GM18873 (cell line): Measurements from ENCODE around the gene DMBX1.

Source experiments
- ATAC-seq: cut with Tn5 transposase; IDR thresholded peaks from one replicate; pipeline ENCODE4 v1.9.1; 2021; ENCODE audit warnings: mild to moderate bottlenecking, moderate library complexity, moderate number of reproducible peaks; ENCODE audit not compliant: unreplicated experiment, low FRiP score

DMBX1 gene

DNA sequence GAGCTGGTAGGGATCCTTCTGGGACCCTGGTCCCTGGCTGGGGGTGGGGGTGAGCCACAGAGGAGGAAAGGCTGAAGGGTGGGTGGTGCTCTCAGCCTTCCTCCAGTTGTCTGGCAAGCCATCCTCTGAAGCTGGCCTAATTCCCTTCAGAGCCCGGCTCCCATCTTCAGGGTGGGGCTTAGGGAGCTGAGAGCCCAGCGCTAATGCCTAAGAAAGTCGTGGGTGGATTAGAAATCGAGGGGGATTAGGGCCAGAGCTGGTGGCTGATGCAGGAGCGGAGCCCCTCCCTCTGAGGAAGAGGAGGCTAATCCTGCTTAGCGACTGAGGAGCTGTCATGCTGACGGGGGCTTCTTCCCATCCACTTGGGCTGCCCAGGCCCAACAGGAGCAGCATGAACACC is 30.8 kb upstream of the DMBX1 start:
- no peak for ATAC-seq

DNA sequence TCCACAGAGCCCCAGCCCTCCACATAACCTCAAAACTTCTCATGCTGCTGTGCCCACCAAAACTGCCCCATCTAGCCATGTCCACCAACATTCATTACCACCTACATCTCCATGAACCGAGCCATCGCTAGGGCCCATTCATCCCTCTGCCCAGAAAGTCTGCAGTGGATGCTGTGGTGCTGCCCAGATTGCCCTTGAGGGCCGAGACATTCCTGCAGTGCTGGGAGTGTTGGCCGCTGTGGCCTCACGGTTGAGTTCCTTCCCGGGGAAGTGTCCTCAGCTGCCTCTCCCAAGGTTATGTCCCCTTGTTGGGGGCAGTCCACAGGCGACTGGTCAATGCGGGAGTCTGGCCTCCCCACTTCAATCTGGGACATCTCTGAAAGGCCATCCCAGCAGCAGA is 30.3 kb upstream of the DMBX1 start:
- ATAC-seq = no peak

DNA sequence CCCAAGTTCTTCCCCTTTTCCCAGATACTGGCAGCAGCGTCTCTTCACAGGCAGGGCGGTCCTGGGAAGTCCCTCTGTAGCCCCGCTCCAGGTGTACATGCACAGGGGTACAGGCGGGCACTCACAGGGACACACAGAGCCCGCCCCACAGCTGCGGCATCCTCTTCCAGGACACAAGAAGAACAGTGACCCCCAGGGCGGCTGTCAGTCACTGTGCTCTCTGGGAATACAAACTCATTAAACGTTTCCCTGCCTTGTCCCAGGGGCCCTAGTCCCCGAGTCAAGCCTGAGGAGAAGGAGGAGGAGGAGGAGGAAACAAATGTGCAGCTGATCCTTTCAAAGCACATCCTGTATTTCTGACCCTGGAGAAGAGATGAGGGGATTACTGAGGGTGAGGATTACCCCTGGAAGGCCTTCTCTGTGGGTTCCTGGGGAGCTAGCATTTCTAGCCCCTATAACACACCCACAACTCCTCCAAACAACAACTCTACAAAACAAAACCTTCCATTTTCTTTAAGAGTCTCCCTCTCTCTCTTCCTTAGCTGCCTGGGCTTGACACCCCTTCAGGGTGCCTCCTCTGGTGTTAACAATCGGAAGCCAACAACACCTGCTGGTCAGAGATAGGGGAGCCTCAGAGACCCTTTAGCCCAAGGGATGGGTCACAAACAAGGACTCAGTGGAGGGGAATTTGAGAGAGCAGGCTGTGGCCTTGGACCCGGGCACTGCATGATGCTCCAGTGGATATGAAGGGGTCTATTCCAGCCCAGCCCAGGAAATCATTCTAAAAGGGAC is 28.4 kb upstream of the DMBX1 start:
- no peak for ATAC-seq

GRCh38 chr1:46461809-46462448 is 27.7 kb upstream of the DMBX1 start:
- ATAC-seq = no peak

GRCh38 chr1:46464013-46464548 is 25.6 kb upstream of the DMBX1 start:
- ATAC-seq = no peak

- no peak for ATAC-seq
Observed at GRCh38 chr1:46464915-46465314, 24.7 kb upstream of the DMBX1 start.

DNA sequence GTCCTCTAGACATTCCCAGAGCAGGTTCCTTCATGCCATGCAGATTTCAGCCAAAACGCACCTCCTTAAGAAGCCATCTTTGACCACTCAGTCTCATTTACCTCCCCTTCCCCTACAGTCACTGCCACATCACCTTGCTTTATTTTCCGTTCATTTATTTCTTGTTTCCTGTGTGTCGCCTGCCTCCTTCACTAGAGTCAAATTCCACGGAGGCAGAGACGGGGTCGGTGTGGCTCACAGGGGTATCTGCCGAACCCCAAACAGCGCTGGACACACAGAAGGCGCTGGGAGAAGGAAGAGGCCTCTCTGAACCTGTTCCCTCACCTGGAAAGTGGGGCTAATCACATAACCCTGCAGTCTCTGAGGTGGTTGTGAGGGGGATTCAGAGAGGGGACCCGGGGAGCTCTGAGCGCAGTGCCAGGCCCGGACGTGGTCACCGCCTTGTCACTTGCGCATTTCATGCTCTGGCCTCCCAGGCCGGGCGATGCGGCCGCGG is 23.6 kb upstream of the DMBX1 start:
- ATAC-seq = no peak

DNA sequence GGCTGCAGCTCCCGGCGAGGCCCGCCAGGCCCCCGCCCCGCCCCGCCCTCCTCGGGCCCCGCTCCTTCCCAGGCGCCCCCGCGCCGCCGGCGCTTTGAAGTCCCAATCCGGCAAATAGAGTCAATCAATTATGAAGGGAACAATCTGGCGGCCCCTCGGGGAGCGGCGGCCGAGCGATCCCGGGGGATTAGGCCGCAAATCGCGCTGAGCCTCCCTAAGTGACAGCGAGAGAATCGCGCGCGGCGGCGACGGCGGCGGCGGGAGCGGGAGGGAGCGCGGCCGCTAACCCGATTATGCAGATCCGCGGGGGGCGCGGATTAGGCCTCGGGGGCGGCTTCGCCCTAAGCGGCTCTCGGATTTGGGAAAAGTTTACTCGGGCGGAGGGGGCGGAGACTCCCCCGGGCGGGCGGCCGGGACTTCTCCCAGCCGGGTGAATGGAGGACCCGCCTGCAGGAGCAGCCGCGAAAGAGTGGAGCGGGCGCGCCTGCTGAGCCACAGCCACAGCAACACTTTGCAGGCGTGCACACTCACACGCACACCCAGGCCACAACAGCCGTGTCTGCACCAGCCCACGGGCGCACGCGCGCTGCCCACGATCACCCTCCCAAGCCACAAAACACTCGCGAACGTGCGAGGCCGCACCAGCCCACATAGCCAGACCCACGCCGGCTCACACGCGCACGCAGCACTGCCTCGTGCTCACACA is 23.0 kb upstream of the DMBX1 start:
- no peak for ATAC-seq

GRCh38 chr1:46467183-46467504 is 22.5 kb upstream of the DMBX1 start:
- ATAC-seq = no peak

DNA sequence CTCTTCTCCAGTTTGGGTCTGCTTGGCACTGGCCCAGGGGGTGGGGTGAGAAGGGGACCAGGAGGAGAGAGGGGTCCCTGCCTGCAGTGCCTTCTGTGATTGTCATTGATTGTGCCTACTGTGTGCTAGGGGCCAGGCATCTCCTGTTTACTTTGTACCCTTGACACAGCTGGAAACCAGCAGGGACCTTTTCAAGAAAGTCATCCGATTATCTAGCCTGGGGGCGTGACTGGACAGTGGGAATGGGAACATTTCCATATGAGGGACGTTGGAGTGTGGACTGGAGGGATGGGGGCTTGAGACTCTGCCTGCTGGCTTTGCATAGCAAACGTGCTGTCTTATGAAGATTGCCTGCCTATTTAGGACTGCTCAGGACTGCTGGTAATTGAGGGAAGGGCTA is 19.8 kb upstream of the DMBX1 start:
- ATAC-seq = no peak

- ATAC-seq = no peak
Observed at GRCh38 chr1:46471848-46472492, 17.7 kb upstream of the DMBX1 start.

GRCh38 chr1:46472498-46473181 is 17.0 kb upstream of the DMBX1 start:
- ATAC-seq = no peak

GRCh38 chr1:46473991-46474390 is 15.6 kb upstream of the DMBX1 start:
- ATAC-seq = no peak

DNA sequence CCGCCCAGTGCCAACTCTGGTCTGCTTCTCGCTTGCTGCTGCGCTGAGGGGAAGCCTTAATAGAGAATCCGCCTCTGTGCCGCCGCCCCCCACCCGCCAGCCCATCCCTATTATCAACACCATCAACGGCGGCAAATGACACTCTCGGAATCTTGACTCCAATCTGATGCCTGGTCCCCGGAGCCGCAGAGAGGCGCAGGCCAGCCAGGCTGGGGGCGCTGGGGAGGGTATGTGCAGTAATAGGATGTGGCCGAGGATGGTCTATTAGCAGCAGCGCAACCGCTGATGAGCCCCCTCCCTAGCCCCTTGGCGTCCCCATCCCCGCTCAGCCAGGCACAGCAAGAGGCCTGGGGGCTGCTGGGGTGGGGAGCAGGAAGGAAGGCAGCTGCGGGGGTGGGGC is 15.1 kb upstream of the DMBX1 start:
- ATAC-seq = no peak

DNA sequence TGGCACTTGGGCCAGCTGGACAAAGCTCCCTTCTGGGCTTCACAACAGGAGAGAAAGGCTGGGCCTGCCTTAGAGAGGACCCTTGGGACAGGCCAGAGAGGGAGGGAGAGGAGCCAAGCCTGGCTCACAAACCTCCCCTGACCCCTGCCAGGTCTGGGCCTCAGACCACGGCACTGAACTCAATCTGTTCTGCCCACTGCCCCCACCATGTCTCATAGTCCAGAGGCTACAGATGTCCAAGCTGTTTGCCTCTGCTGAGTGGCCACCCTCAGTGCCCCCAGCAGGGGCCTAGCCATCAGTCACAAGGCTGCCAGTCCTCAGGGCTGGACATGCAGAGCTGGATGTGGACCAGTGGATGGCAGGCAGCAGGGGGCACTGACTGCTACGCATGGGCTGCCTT is 13.0 kb upstream of the DMBX1 start:
- ATAC-seq = no peak

- ATAC-seq = no peak
Observed at GRCh38 chr1:46477153-46477929, 12.3 kb upstream of the DMBX1 start.

- ATAC-seq = no peak
Observed at GRCh38 chr1:46478721-46479485, 10.7 kb upstream of the DMBX1 start.

DNA sequence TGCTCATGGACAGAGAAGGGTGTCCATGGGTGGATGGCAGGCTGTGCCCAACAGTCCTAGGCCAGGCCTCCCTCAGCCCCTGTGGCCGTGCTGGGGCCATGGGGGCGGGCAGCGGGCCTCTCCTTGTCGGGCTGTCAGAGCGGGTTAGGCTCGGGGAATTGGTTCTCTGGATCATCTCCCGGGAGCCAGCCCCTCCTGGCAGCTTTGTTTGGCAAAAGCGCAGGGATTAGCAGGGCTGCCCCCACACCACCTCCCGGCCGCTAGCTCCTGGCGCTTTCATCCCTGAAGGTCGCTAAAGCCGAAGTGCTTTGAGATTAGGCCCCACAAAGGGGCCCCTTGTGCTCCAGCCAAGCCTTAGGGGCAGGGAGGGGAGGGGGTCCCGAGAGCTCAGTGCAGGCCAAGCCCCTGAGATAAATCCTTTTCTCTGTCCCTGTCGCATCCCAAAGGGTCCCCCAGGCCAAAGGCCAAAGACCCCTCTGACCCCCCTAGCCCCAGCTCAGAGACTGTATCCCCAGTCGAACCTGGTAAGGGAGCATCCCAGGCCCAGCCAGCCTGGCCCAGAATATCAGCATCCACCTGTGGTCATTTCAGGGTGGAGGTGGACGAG is 9.8 kb upstream of the DMBX1 start:
- no peak for ATAC-seq
